GM21515 (cell line): ENCODE data around the gene SYVN1.

Source experiments
- ATAC-seq: cut with Tn5 transposase; IDR thresholded peaks from one replicate; pipeline ENCODE4 v1.9.1; 2021; ENCODE audit not compliant: unreplicated experiment

The SYVN1 gene

DNA sequence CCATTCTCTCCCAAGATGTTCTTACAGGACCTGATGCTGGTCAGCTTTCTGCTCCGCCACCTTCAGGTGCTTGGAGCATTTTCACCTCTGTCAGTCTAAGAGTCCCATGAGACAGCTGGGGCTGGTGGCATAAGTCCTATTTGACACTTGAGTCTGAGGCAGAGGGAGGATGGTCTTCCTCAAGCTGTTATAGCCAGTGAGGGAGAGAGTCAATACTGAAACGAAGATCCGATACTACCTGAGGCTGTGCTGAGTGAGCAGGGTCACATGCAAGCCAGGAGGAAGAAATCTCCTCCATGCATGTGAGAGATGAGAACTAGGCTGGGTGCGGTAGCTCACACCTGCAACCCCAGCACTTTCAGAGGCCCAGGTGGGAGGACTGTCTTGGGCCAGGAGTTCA, 44.7 kb downstream of the SYVN1 start:
- no peak for ATAC-seq

DNA sequence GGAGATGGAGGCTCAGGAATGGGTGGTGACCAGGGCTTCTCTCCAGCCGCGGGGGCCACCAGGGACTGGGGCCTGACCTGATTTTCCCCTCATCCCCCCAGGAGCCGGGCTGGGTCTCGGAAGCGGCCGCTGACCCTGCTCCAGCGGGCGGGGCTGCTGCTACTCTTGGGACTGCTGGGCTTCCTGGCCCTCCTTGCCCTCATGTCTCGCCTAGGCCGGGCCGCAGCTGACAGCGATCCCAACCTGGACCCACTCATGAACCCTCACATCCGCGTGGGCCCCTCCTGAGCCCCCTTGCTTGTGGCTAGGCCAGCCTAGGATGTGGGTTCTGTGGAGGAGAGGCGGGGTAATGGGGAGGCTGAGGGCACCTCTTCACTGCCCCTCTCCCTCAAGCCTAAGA, 46.5 kb downstream of the SYVN1 start:
- ATAC-seq: no peak

DNA sequence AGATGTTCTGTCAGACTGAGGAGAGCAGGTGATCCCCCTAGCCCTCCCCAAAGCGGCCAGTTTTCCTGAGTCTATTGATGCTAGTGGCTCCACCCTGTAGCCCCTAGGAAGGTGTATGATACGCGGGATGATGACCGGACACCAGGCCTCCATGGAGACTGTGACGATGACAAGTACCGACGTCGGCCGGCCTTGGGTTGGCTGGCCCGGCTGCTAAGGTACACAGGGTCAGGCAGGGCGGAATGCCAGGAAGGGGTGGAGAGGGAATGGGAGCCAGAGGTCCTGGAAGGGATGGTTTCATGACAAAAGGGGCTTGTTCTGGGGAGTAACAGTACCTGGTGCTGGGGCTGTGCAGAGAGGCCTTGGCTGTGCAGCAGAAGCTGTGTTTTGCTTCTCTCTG, 47.1 kb downstream of the SYVN1 start:
- no peak for ATAC-seq

DNA sequence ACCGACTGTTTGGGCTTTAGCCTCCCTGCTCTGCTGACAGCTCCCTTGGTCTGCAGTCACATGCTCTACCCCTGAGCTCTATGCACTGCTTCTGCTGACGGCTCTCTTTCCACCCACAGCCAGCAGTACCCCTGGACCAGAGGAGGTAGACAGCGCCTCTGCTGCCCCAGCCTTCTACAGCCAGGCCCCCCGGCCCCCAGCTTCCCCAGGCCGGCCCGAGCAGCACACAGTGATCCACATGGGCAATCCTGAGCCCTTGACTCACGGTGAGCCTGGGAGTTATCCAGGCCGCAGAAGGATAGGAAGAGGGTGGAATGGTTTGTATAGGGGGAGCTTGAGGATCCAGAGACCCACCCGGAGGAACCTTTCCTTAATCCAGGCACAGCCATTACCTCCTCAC, 47.5 kb downstream of the SYVN1 start:
- no peak for ATAC-seq

DNA sequence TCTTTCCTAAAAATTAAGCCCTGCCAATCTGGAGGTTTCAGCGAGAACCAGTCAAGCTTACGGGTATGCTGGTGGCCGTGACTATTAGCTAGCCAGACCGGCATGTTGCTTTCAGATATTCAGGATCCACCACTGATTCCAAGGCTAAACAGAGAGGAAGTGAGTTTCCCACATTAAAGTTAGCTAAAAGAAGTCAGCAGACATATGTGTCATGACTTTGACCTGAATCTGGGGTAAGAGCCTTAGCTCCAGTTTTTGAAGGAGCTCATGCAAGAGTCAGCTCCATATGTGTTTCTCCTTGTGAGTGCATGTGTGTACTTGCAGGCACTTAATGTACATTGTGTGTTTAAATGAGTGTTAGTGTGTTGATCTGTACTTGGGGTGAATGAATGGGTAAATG, 48.9 kb downstream of the SYVN1 start:
- no peak for ATAC-seq

DNA sequence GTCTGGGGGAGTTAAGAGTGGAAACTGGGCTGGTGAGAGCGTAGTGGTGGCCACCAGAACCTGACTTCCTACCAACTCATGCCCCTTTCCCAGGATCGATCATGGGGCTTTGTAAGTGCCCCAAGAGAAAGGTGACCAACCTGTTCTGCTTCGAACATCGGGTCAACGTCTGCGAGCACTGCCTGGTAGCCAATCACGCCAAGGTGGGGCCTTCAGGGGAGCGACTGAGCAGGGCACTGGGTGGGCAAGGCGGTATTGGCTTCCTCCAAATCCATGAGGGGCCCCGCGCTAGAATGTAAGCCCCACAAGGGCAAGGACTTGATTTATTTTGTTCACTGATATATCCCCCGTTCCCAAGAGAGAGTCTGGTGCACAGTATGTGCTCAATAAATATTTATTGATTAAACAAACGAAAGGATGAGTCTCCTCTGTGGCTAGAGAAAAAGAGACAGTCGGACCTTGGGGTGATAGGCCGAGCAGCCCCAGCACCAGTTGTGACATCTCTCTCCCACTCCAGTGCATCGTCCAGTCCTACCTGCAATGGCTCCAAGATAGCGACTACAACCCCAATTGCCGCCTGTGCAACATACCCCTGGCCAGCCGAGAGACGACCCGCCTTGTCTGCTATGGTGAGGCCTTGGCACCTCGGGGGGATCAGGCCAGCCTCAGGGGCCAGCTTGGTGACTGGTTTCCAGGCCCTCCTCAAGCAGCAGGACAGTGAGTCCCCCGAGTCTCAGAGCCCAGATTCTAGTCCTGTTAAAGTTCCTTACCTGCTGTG, 49.5 kb downstream of the SYVN1 start:
- no peak for ATAC-seq

DNA sequence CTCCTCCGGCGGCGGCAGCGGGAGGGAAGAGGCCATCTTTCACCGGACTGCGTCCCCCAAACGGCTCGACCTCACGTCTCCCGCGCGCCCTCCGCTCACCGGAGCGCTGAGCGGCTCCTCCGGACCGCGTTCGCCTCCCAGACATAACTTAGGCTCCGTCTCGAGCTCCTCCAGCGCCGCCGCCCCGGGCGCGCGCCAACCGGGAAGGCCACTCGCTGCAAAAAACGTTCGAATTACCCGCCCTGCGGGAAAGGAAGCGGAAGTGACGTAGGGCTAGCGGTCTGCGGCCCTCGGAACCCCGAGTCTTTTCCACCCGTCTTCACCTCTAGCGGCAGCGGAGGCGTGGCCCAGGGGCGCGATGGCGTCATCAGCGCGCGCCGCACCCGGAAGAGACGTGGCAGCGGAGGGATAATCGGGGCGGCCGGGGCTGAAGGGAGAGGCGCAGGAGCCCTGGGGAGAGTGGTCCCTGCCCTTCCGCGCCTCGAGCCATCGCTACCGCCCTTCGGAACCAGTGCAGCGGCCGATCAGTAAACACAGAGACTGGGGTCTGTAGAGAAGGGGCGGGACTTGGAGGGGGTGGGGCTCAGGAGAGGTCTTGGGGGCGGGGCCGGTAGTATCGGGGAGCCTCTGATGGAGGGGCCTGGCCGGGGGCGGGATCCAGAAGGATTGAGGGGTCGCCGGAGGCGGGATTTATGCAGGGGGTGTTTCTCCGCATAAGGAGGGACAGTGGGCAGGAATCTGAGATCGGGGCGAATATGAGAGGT, 50.3 kb downstream of the SYVN1 start, which contains the start of the genes CDCA5 and ZFPL1:
Gene CDCA5, minus strand, starts transcription at position 207 of the 764 bp plus-strand sequence. Its CDS starts 62 bp downstream, at position 145.
Gene ZFPL1, plus strand, starts transcription at position 389 of the 764 bp plus-strand sequence. CDS start 477 bp downstream, outside the sequence.
- ATAC-seq: peak; percentile 78

DNA sequence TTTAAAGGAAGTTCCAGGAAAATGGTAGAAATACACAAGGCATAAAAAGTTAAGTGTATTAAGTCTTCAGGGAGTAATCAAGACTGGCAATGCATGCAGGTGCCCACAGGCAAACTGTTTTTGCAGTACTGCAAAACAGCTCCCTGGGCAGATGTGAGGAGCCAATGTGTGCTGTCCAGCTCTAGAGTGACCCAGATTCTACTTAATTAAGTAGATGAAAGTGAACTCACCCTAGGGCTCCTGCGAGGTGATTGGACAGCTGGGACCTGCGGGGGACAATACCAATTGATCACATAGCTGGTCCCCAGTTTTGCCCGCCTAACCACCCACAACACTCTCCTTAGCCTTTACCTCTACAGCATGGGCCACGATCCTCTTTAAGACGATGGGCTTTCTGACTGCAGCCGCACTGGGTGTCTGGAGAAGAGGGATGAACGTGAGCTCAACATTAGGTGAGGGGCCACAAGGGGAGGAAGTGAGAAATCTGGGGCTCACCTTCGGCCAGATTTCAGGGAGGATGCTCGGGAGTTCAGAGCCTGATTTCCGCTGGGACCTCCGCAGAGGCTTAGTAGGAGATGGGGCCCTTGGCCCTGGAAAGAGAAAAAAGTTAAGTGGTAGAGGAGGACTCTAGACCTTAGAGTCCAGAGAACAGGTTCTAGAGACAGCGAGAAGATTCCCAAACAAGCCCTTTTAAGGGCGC, 51.0 kb downstream of the SYVN1 start:
- peak; percentile 2 for ATAC-seq

DNA sequence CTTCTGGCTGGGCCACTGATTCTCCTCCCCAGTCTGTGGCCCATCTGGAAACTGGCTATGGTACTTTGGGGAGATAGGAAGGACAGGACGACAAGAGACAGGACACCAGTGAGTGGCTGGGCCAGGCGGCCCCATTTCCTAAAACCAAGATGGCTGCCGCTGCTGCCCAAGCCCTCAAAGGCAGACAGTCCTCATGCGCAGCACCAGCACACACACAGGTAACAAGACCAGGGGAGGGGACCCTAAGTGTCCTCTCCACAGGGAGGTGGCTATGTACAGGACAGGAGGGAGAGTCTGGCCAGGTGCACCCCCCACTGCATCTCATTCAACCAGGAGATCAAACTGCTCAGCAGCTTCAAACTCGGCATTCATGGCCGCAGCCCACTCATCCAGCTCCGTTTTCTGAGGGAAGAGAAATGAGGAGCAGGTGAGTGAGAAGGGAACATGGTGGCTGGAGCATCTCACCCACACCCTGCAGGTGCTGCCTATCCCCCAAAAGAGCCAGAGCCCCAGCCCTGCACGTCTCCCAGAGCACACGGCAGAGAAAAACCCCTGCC, 55.5 kb downstream of the SYVN1 start:
- ATAC-seq: no peak

DNA sequence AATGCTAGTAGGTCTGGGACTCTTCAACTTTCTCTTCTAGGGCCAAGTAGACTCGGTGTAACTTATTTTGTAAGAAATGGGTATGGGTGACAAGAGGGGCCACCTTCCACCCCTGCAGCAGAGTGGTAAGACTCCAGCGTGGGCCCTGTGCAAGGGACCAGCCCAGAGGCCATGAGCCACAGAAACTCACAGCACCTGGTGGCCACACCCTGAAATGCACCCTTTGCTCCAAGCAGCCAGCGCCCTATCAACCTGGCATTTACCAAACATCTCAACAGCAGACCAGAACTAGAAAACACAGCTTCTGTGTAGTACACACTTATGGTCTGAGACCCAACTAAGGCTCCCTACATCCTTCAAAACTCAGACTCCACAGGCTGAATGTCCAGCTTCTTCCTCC, 56.2 kb downstream of the SYVN1 start:
- ATAC-seq: no peak

DNA sequence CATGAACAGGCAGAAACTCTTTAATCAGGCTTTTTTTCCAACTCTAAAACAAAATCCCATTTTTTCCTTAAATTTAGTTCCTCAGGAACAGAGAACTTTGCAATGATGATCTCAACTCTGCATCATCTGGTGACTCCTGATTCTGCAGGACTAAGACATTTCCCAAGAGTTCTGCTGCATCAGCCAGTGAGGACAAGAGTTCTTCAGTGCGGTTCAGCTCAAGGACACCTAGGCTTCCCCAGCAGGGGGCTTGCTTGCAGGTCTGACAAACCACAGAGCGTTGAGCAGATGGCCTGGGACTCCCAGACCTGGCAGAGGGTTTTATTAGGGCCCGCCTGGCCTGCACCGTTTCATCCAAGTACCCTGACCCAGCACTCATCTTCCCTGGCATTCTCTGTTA, 56.9 kb downstream of the SYVN1 start:
- no peak for ATAC-seq
